Progenitor cell of endocrine pancreas (in vitro differentiated cells): ENCODE data around the gene CDK8. TPM values are rescaled to one million over a fixed set of nuclear protein-coding genes. Genes with fewer than 3 reads are reported as not detected.

ENCODE experiments used
- DNase-seq: peaks from one replicate; pipeline ENCODE4 v3.0.0; 2021; ENCODE audit warnings: low spot score; ENCODE audit not compliant: unreplicated experiment
- H3K27ac Mint-ChIP-seq: 2 replicates; pipeline ENCODE4 v1.8.0; 2021; ENCODE audit warnings: mild to moderate bottlenecking, moderate library complexity, mixed read lengths
- H3K27me3 Mint-ChIP-seq: 2 replicates; pipeline ENCODE4 v1.8.0; 2021; ENCODE audit warnings: mixed read lengths
- H3K36me3 Mint-ChIP-seq: 2 replicates; pipeline ENCODE4 v1.8.0; 2022; ENCODE audit warnings: mixed read lengths; ENCODE audit not compliant: insufficient read depth
- H3K4me1 Mint-ChIP-seq: 2 replicates; pipeline ENCODE4 v1.8.0; 2021; ENCODE audit warnings: low read depth, mixed read lengths
- H3K4me3 Mint-ChIP-seq: 2 replicates; pipeline ENCODE4 v1.8.0; 2021; ENCODE audit warnings: low read depth, mild to moderate bottlenecking, moderate library complexity, mixed read lengths
- H3K9me3 Mint-ChIP-seq: 2 replicates; pipeline ENCODE4 v1.8.0; 2021; ENCODE audit warnings: low read depth, mixed read lengths
- total RNA-seq: library from RNA; stranded (reverse); gene quantifications from 2 replicates; pipeline ENCODE4 v1.2.1, GENCODE V29; 2021
- TF ChIP-seq, protein P1 (sequence below): fragments of 200-600 bp; sonication (generic); IDR thresholded peaks from one replicate; pipeline ENCODE4 v1.5.0; 2021; ENCODE audit warnings: antibody characterized with exemption, mild to moderate bottlenecking; ENCODE audit not compliant: unreplicated experiment

CDK8 gene
- total RNA-seq, 1 donor from 2014 or later: 31.7 TPM

DNA sequence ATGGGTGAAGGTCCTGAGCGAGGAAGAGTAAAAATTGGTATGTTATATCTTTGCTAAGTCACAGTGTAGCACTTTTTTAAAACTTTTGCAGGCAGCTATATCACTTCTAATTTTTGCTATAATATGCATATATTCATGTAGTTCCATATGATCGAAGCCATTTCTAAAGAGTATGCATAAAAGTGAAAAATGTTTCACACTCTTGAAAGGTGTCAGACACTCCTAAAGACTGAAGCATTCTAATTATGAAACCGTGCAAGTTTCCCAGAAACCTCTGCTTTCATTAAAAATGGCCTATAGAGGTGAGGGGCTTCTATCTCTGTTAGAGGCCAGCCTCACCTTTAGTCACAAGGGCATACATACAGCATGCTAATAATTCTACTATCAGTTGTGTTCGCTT is 128.9 kb downstream of the CDK8 start:
- Mint-ChIP-seq H3K4me1 (peaks cover 12% of the 10 kb centered on the region), H3K36me3 (peaks cover 13% of the 10 kb centered on the region), H3K9me3 (no peaks in the 10 kb centered on the region), H3K27ac (no peak overlapping the region), H3K27me3 (no peaks in the 10 kb centered on the region), H3K4me3 (no peak overlapping the region)
- DNase-seq: no peak
- TF ChIP-seq, protein P1, sequence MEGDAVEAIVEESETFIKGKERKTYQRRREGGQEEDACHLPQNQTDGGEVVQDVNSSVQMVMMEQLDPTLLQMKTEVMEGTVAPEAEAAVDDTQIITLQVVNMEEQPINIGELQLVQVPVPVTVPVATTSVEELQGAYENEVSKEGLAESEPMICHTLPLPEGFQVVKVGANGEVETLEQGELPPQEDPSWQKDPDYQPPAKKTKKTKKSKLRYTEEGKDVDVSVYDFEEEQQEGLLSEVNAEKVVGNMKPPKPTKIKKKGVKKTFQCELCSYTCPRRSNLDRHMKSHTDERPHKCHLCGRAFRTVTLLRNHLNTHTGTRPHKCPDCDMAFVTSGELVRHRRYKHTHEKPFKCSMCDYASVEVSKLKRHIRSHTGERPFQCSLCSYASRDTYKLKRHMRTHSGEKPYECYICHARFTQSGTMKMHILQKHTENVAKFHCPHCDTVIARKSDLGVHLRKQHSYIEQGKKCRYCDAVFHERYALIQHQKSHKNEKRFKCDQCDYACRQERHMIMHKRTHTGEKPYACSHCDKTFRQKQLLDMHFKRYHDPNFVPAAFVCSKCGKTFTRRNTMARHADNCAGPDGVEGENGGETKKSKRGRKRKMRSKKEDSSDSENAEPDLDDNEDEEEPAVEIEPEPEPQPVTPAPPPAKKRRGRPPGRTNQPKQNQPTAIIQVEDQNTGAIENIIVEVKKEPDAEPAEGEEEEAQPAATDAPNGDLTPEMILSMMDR: no peak

DNA sequence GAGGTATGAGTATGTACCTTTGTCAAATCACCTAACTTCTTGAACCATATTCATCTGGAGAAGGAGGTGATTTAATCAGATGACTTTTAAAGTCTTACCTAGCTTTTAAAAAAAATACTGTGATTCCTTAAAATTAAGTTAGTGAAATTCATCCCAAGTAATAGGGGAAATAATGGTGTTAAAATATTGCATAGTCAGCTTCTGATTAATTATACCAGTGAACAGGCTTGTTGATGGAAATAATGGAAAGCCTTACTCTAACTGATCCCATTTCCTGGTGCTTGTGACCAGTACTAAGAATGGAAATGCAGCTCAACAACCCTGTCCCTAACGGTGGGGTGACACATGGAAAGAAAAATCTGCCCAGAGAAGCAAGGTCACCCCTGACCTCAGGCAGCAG is 130.7 kb downstream of the CDK8 start:
- Mint-ChIP-seq H3K36me3 (peaks cover 12% of the 10 kb centered on the region), H3K4me1 (peaks cover 12% of the 10 kb centered on the region), H3K27me3 (no peaks in the 10 kb centered on the region), H3K9me3 (no peaks in the 10 kb centered on the region), H3K4me3 (no peak overlapping the region), H3K27ac (no peak overlapping the region)
- DNase-seq: no peak
- TF ChIP-seq, protein P1: no peak

DNA sequence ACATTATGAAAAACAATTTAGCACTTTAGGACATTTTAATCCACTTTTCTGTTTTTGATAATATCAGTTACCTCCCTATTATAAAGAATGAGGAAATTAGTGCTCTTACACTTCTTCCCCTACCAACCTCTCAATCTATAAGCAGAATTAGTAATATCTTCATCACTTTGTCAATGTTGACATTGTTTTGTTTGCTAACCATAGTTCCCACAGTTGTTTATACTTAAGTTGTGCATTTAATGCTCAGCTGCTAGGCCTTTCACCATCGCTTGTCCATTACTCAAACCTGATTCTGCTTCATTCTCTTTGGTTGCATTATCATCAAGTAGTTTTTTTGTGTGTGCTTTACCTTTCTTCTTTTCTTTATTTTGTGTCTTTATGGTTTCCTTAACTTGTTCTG is 132.1 kb downstream of the CDK8 start:
- Mint-ChIP-seq H3K9me3 (no peaks in the 10 kb centered on the region), H3K4me1 (peaks cover 14% of the 10 kb centered on the region), H3K27me3 (no peaks in the 10 kb centered on the region), H3K27ac (no peak overlapping the region), H3K36me3 (peaks cover 15% of the 10 kb centered on the region), H3K4me3 (no peak overlapping the region)
- no peak for DNase-seq
- TF ChIP-seq, protein P1: no peak

DNA sequence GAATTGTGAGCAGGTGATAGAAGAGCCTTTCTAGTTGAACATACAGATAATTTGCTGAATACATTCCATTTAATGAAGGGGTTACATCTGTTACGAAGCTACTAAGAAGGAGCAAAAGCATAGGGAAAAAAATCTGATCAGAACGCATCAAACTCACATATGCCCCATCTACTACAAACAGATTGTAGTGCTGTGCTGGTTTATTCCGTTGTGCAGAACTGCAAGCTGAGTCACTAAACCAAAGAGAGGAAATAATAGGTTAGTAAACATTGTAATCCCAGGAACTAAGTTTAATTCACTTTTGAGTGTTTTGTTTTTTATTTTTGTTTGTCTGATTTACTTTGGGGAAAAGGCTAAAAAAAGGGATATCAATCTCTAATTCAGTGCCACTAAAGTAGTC is 136.3 kb downstream of the CDK8 start:
- Mint-ChIP-seq H3K36me3 (peaks cover 17% of the 10 kb centered on the region), H3K27ac (peak overlapping the region; percentile 12), H3K4me1 (peaks cover 10% of the 10 kb centered on the region), H3K4me3 (no peak overlapping the region), H3K27me3 (no peaks in the 10 kb centered on the region), H3K9me3 (no peaks in the 10 kb centered on the region)
- TF ChIP-seq, protein P1: no peak
- no peak for DNase-seq

DNA sequence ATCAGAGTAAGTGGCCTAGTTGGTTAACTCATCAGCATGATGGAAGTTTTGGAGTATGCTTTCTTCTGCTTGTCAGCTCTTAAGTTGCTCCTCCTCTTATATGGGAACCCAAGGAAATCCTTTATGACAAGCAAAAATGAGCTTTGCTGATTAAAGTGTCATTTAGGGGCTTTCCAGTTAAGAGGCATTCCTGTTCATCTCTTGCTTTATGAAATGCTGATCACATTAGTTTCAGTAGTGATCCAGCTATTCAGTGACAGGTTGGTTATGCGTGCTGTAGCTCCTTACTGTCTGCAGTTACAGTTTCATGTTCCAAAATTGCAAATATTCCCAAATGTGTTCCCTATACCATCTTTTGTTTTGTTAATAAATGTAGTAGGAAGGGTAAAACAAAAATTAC is 146.6 kb downstream of the CDK8 start:
- Mint-ChIP-seq H3K9me3 (no peaks in the 10 kb centered on the region), H3K4me3 (no peak overlapping the region), H3K36me3 (peaks cover 3% of the 10 kb centered on the region), H3K27me3 (no peaks in the 10 kb centered on the region), H3K27ac (no peak overlapping the region), H3K4me1 (peaks cover 8% of the 10 kb centered on the region)
- DNase-seq: no peak
- TF ChIP-seq, protein P1: no peak
